Ovary (tissue), 9 donors: ENCODE measurements around the gene AQP7. TPM values are rescaled to one million over a fixed set of nuclear protein-coding genes. Genes with fewer than 3 reads are reported as not detected.

Source experiments
- DNase-seq, 5 donors: peaks; one replicate each; pipeline ENCODE4 v3.0.0-alpha.2; 2019 to 2020
- H3K27ac ChIP-seq, 2 donors: fragments of 200-600 bp; one replicate each; pipeline versions ENCODE4 v1.5.1 to v1.8.0; 2019 to 2022
- H3K27me3 ChIP-seq: fragments of 200-600 bp; one replicate; pipeline ENCODE4 v1.8.0; 2022
- H3K36me3 ChIP-seq: fragments of 200-600 bp; sonication (generic); one replicate; pipeline ENCODE4 v1.5.1; 2019
- H3K4me1 ChIP-seq: one replicate; pipeline ENCODE4 v1.8.1; 2013; ENCODE audit warnings: mild to moderate bottlenecking, moderate library complexity; ENCODE audit not compliant: insufficient read depth
- H3K4me3 ChIP-seq: fragments of 200-600 bp; sonication (generic); one replicate; pipeline ENCODE4 v1.5.1; 2017
- H3K9me3 ChIP-seq, 2 donors: fragments of 200-600 bp in 1 of 2; sonication (generic) in 1 of 2; one replicate each; pipeline versions ENCODE4 v1.5.1 to v1.8.1; 2013 to 2019; ENCODE audit warnings: mild to moderate bottlenecking in 1 of 2, moderate library complexity in 1 of 2
- CTCF ChIP-seq, 3 donors: fragments of 450-650 bp in 2 of 3; fragments of 200-600 bp in 1 of 3; IDR thresholded peaks; one replicate each; pipeline versions ENCODE4 v1.5.1 to v1.8.0; 2016 to 2022; ENCODE audit warnings: antibody characterized with exemption in 3 of 3, mild to moderate bottlenecking in 1 of 3
- EP300 ChIP-seq: sonication (generic); formaldehyde crosslinking; IDR thresholded peaks from one replicate; pipeline ENCODE4 v1.6.1; 2017; ENCODE audit warnings: antibody characterized with exemption
- POLR2A ChIP-seq: fragments of 450-650 bp; IDR thresholded peaks from one replicate; pipeline ENCODE4 v1.6.1; 2017; ENCODE audit warnings: antibody characterized with exemption, mild to moderate bottlenecking, moderate library complexity
- WGBS, 3 donors: extraction: QIAGEN DNeasy Blood & Tissue Kit in 1 of 3; methylation state at CpG; one replicate each; pipeline versions ENCODE4 v1.1.5 to v1.1.7; 2013 to 2017; 5-methylcytosine and 5-hydroxymethylcytosine counted together
- intact Hi-C, 4 donors: fragments of 100-400 bp; cut with DNase I; formaldehyde crosslinking; loops; one replicate each; pipeline versions ENCODE4 v1.11.0 to v1.15.1; 2022 to 2023
- polyA plus RNA-seq, 2 donors: library from polyadenylated mRNA; stranded (reverse); fragments of 200-250 nt in 1 of 2; fragments of 350-450 nt in 1 of 2; fragmentation: Illumina TruSeq in 1 of 2; extraction: RNeasy Lipid Tissue Mini Kit (QIAGEN cat#74804) in 1 of 2; gene quantifications; one replicate each; pipeline ENCODE4 v1.2.3, GENCODE V29; 2013 to 2014
- total RNA-seq, 7 donors: library from RNA; depleted of rRNA in 2 of 7; stranded (reverse); fragments of >200 nt in 2 of 7; fragmentation: NEBNext Ultra II Directional in 3 of 7; extraction: Animal tissue kit (Norgen Biotek cat#: 25700) in 3 of 7; gene quantifications; one replicate each; pipeline versions ENCODE4 v1.1.0 to v1.2.4, GENCODE V29; 2016 to 2023
- donor health status: DM: no; HTN: no; CAD: no; lungs with moderate emphysema.
- donor health status: DM: no; HTN: no; CAD: no.
- donor health status: Bipolar disorder and iron deficiency.
- donor health status: DM: yes; HTN: yes; CAD: no.
- donor health status: DM: no; HTN: no; CAD: no.
- donor health status: DM: yes; HTN: yes; CAD: no.

The AQP7 gene
- total and polyA plus RNA-seq, 9 donors, result 1.1 to 3.8 (median 2.2) TPM

GRCh38 chr9:33354651-33355211 is 47.6 kb downstream of the AQP7 start:
- Histone ChIP-seq H3K4me3 (no peak overlapping the region), H3K4me1 (peaks cover 6% of the 10 kb centered on the region), H3K9me3 (no peaks in the 10 kb centered on the region), H3K36me3 (no peaks in the 10 kb centered on the region), H3K27ac (peak overlapping the region in 1 of 2 donors; percentile 77), H3K27me3 (no peaks in the 10 kb centered on the region)
- TF ChIP-seq POLR2A (no peak), CTCF (IDR thresholded peaks at IDR 0.05) (no peak), EP300 (no peak)
- intact Hi-C loops, result no loop called here
- 3 to 18% (median 7%) methylated on average over 5 of the region's 5 CpGs for WGBS, 3 donors
- DNase-seq, result peak in 3 of 5 donors; percentile 41 to 58 (median 49)

- 88 to 96% (median 88%) methylated on average over 4 of the region's 4 CpGs for WGBS, 3 donors
- no peak for DNase-seq
- no peak for TF ChIP-seq POLR2A
- no peak for TF ChIP-seq CTCF (IDR thresholded peaks at IDR 0.05)
- no peak for TF ChIP-seq EP300
- H3K9me3 ChIP-seq, result no peaks in the 10 kb centered on the region
- peaks cover 6% of the 10 kb centered on the region for H3K4me1 ChIP-seq
- no peaks in the 10 kb centered on the region for H3K27me3 ChIP-seq
- no peaks in the 10 kb centered on the region for H3K36me3 ChIP-seq
- no peak overlapping the region for H3K27ac ChIP-seq
- H3K4me3 ChIP-seq, result no peak overlapping the region
- intact Hi-C loops, result no loop called here
Observed at GRCh38 chr9:33351547-33351946, 50.8 kb downstream of the AQP7 start.

GRCh38 chr9:33350310-33350709 is 52.1 kb downstream of the AQP7 start:
- Histone ChIP-seq H3K36me3 (no peaks in the 10 kb centered on the region), H3K4me1 (peaks cover 6% of the 10 kb centered on the region), H3K27ac (peak overlapping the region in 1 of 2 donors; percentile 4), H3K27me3 (no peaks in the 10 kb centered on the region), H3K9me3 (no peaks in the 10 kb centered on the region), H3K4me3 (no peak overlapping the region)
- no peak for TF ChIP-seq CTCF (IDR thresholded peaks at IDR 0.05)
- no peak for TF ChIP-seq POLR2A
- TF ChIP-seq EP300, result no peak
- intact Hi-C loops, result no loop called here
- DNase-seq, result no peak
- 17 to 27% (median 20%) methylated on average over 2 of the region's 2 CpGs for WGBS, 3 donors

GRCh38 chr9:33349743-33350142 is 52.6 kb downstream of the AQP7 start:
- Histone ChIP-seq H3K4me1 (peaks cover 6% of the 10 kb centered on the region), H3K9me3 (no peaks in the 10 kb centered on the region), H3K36me3 (no peaks in the 10 kb centered on the region), H3K27ac (peak overlapping the region in 1 of 2 donors; percentile 4), H3K4me3 (no peak overlapping the region), H3K27me3 (no peaks in the 10 kb centered on the region)
- WGBS, 3 donors, result 17 to 38% (median 28%) methylated on average over 2 of the region's 2 CpGs
- intact Hi-C loops, result no loop called here
- TF ChIP-seq POLR2A, result no peak
- no peak for TF ChIP-seq EP300
- no peak for TF ChIP-seq CTCF (IDR thresholded peaks at IDR 0.05)
- peak in 2 of 5 donors; percentile 28 to 69 for DNase-seq
